ENCODE measurements around the gene ZNF646.
"Not testable (repeated sequence)": the region's sequence is repeated elsewhere in the genome, so short reads cannot be mapped to it uniquely, and the experiment has no call there.

The ZNF646 gene

GRCh38 chr16:31084584-31085302 is 10.5 kb downstream of the ZNF646 start:
- no peak for DNase-seq (ENCODE audit: low read depth in 1 of 2, low spot score in 1 of 2)

- DNase-seq (ENCODE audit: low read depth in 1 of 2, low spot score in 1 of 2): no peak
These were observed 11.2 kb downstream of the ZNF646 start for GRCh38 chr16:31085411-31085810.

GRCh38 chr16:31085873-31086628 is 11.8 kb downstream of the ZNF646 start:
- DNase-seq (ENCODE audit: low read depth in 1 of 2, low spot score in 1 of 2): no peak

- DNase-seq (ENCODE audit: low read depth in 1 of 2, low spot score in 1 of 2): no peak
These were observed 12.3 kb downstream of the ZNF646 start for GRCh38 chr16:31086629-31086906.

- no peak for DNase-seq (ENCODE audit: low read depth in 1 of 2, low spot score in 1 of 2)
These were observed 13.3 kb downstream of the ZNF646 start for GRCh38 chr16:31087481-31087880.

- DNase-seq (ENCODE audit: low read depth in 1 of 2, low spot score in 1 of 2): no peak
These were observed 13.7 kb downstream of the ZNF646 start for GRCh38 chr16:31087971-31088370.

GRCh38 chr16:31088459-31089183 is 14.4 kb downstream of the ZNF646 start, which contains the start of gene PRSS53:
Gene PRSS53 (minus strand): TSS chr16:31088943. CDS start chr16:31088809, 134 bp downstream.
- no peak for DNase-seq (ENCODE audit: low read depth in 1 of 2, low spot score in 1 of 2)

GRCh38 chr16:31089199-31089598 is 15.0 kb downstream of the ZNF646 start:
- no peak for DNase-seq (ENCODE audit: low read depth in 1 of 2, low spot score in 1 of 2)

- DNase-seq (ENCODE audit: low read depth in 1 of 2, low spot score in 1 of 2): no peak
These were observed 16.3 kb downstream of the ZNF646 start for GRCh38 chr16:31090540-31090939.

GRCh38 chr16:31092330-31092729 is 18.1 kb downstream of the ZNF646 start:
- no peak for DNase-seq (ENCODE audit: low read depth in 1 of 2, low spot score in 1 of 2)

GRCh38 chr16:31093132-31093703 is 19.0 kb downstream of the ZNF646 start:
- no peak for DNase-seq (ENCODE audit: low read depth in 1 of 2, low spot score in 1 of 2)

GRCh38 chr16:31094088-31094423 is 19.8 kb downstream of the ZNF646 start:
- DNase-seq (ENCODE audit: low read depth in 1 of 2, low spot score in 1 of 2): no peak

GRCh38 chr16:31094424-31095120 is 20.4 kb downstream of the ZNF646 start, which contains the start of gene VKORC1:
Gene VKORC1 (minus strand): TSS chr16:31094797. CDS start chr16:31094729, 68 bp downstream.
- peak; percentile 77 to 80 for DNase-seq (ENCODE audit: low read depth in 1 of 2, low spot score in 1 of 2)

GRCh38 chr16:31099860-31100638 is 25.8 kb downstream of the ZNF646 start:
- DNase-seq (ENCODE audit: low read depth in 1 of 2, low spot score in 1 of 2): no peak

GRCh38 chr16:31100876-31101641 is 26.8 kb downstream of the ZNF646 start:
- not testable (repeated sequence) for DNase-seq (ENCODE audit: low read depth in 1 of 2, low spot score in 1 of 2)

GRCh38 chr16:31105677-31106213 is 31.5 kb downstream of the ZNF646 start:
- DNase-seq (ENCODE audit: low read depth in 1 of 2, low spot score in 1 of 2): peak; percentile 62 to 63

GRCh38 chr16:31106509-31107464 is 32.6 kb downstream of the ZNF646 start:
- no peak for DNase-seq (ENCODE audit: low read depth in 1 of 2, low spot score in 1 of 2)

GRCh38 chr16:31107465-31107867 is 33.2 kb downstream of the ZNF646 start:
- no peak for DNase-seq (ENCODE audit: low read depth in 1 of 2, low spot score in 1 of 2)

Data from activated T-helper 1 cell treated with anti-CD3 and anti-CD28 coated beads, Interleukin-2, amount 50 U/mL, for 16 hours (primary cell).